NCI-H1417 (cell line): ENCODE measurements around the gene IGLL5.
"Not testable (repeated sequence)": the region's sequence is repeated elsewhere in the genome, so short reads cannot be mapped to it uniquely, and the experiment has no call there.

Experiments
- DNase-seq, 3 experiments: peaks; one replicate each; lab custom pipeline; 2025; lab: John Stamatoyannopoulos, UW

IGLL5 gene

GRCh38 chr22:22914726-22915669, 27.4 kb downstream of the IGLL5 start:
- DNase-seq = no peak

- DNase-seq = no peak
These were observed 28.0 kb downstream of the IGLL5 start for GRCh38 chr22:22915670-22916035.

GRCh38 chr22:22916215-22916951, 28.8 kb downstream of the IGLL5 start:
- DNase-seq = no peak

GRCh38 chr22:22916952-22917290, 29.3 kb downstream of the IGLL5 start:
- no peak for DNase-seq

- no peak for DNase-seq
These were observed 29.8 kb downstream of the IGLL5 start for GRCh38 chr22:22917377-22917776.

- DNase-seq = no peak
These were observed 30.8 kb downstream of the IGLL5 start for GRCh38 chr22:22918297-22918965.

GRCh38 chr22:22919041-22919440, 31.4 kb downstream of the IGLL5 start:
- no peak for DNase-seq

GRCh38 chr22:22920104-22920654, 32.6 kb downstream of the IGLL5 start:
- no peak for DNase-seq

GRCh38 chr22:22920910-22921550, 33.4 kb downstream of the IGLL5 start:
- DNase-seq = no peak

- no peak for DNase-seq
These were observed 34.0 kb downstream of the IGLL5 start for GRCh38 chr22:22921575-22921974.

- not testable (repeated sequence) for DNase-seq
These were observed 34.7 kb downstream of the IGLL5 start for GRCh38 chr22:22922092-22922953.

GRCh38 chr22:22922954-22923319, 35.3 kb downstream of the IGLL5 start:
- no peak for DNase-seq

- no peak for DNase-seq
These were observed 35.8 kb downstream of the IGLL5 start for GRCh38 chr22:22923379-22923778.

GRCh38 chr22:22923930-22924329, 36.3 kb downstream of the IGLL5 start:
- DNase-seq = no peak

GRCh38 chr22:22924369-22925145, 36.9 kb downstream of the IGLL5 start:
- no peak for DNase-seq

GRCh38 chr22:22925146-22925804, 37.7 kb downstream of the IGLL5 start:
- no peak for DNase-seq

- no peak for DNase-seq
These were observed 38.3 kb downstream of the IGLL5 start for GRCh38 chr22:22925805-22926369.

GRCh38 chr22:22926370-22927195, 39.0 kb downstream of the IGLL5 start:
- no peak for DNase-seq
